CD14-positive monocyte (primary cell): Measurements from ENCODE around the gene EGFR. TPM values are rescaled to one million over a fixed set of nuclear protein-coding genes. Genes with fewer than 3 reads are reported as not detected.

ENCODE experiments used
- DNase-seq, 3 donors: peaks; one replicate each; pipeline ENCODE4 v3.0.0-alpha.2; 2011 to 2022
- H2AFZ ChIP-seq: 2 replicates; pipeline ENCODE4 v1.6.0; 2012; ENCODE audit warnings: mild to moderate bottlenecking, low read depth, low read length, inconsistent platforms; ENCODE audit not compliant: insufficient read depth, poor library complexity, severe bottlenecking
- H3K27ac ChIP-seq, 2 donors: 1 replicate in 1 of 2; 2 replicates in 1 of 2; pipeline ENCODE4 v1.5.1; 2012 to 2013; ENCODE audit warnings: low read length in 2 of 2, control low read depth in 1 of 2, inconsistent platforms in 1 of 2, low read depth in 1 of 2, mild to moderate bottlenecking in 1 of 2
- H3K27me3 ChIP-seq, 2 donors: one replicate each; pipeline versions ENCODE4 v1.6.0 to v1.6.1; 2011 to 2013; ENCODE audit warnings: low read length in 2 of 2; ENCODE audit not compliant: control insufficient read depth in 2 of 2, insufficient read depth in 2 of 2
- H3K36me3 ChIP-seq, 2 donors: replicated peaks in 1 of 2; 1 replicate in 1 of 2; 2 replicates in 1 of 2; pipeline versions ENCODE4 v1.5.1 to v1.6.1; 2012 to 2013; ENCODE audit warnings: low read length in 2 of 2, control low read depth in 1 of 2, inconsistent platforms in 1 of 2, mild to moderate bottlenecking in 1 of 2; ENCODE audit not compliant: insufficient read depth in 2 of 2, control insufficient read depth in 1 of 2
- H3K4me1 ChIP-seq, 2 donors: 1 replicate in 1 of 2; 2 replicates in 1 of 2; pipeline versions ENCODE4 v1.5.1 to v1.6.1; 2012 to 2013; ENCODE audit warnings: low read length in 2 of 2, control low read depth in 1 of 2, inconsistent platforms in 1 of 2, mild to moderate bottlenecking in 1 of 2, moderate library complexity in 1 of 2; ENCODE audit not compliant: insufficient read depth in 2 of 2, control insufficient read depth in 1 of 2
- H3K4me2 ChIP-seq: replicated peaks from 2 replicates; pipeline ENCODE3; 2012; ENCODE audit warnings: low read length, moderate library complexity, mild to moderate bottlenecking; ENCODE audit not compliant: poor library complexity, severe bottlenecking; ENCODE audit errors: extremely low read depth
- H3K4me3 ChIP-seq, 3 experiments: fragments of 200-600 bp in 1 of 3; sonication (generic) in 1 of 3; replicated peaks in 1 of 3; 1 replicate in 2 of 3; 2 replicates in 1 of 3; pipeline ENCODE4 v1.5.1; 2011 to 2013; ENCODE audit warnings: low read length in 3 of 3, mild to moderate bottlenecking in 3 of 3, control low read depth in 2 of 3, low read depth in 2 of 3, inconsistent platforms in 1 of 3, moderate library complexity in 1 of 3
- H3K79me2 ChIP-seq: 2 replicates; pipeline ENCODE4 v1.6.0; 2012; ENCODE audit warnings: mild to moderate bottlenecking, control low read depth, inconsistent platforms, low read length, moderate library complexity; ENCODE audit not compliant: insufficient read depth
- H3K9ac ChIP-seq: 2 replicates; pipeline ENCODE4 v1.6.0; 2017; ENCODE audit warnings: low read length, mild to moderate bottlenecking; ENCODE audit not compliant: insufficient read depth, poor library complexity, severe bottlenecking
- H3K9me3 ChIP-seq, 2 donors: replicated peaks in 1 of 2; 1 replicate in 1 of 2; 2 replicates in 1 of 2; pipeline versions ENCODE4 v1.5.1 to v1.6.1; 2012 to 2013; ENCODE audit warnings: low read length in 2 of 2, control low read depth in 1 of 2; ENCODE audit not compliant: control insufficient read depth in 1 of 2, insufficient read depth in 1 of 2
- H4K20me1 ChIP-seq: 2 replicates; pipeline ENCODE4 v1.6.0; 2012; ENCODE audit warnings: mild to moderate bottlenecking, low read length, control low read depth, moderate library complexity; ENCODE audit not compliant: insufficient read depth
- H3K27ac Mint-ChIP-seq, 7 donors: one replicate each; pipeline ENCODE4 v1.8.0; 2020; ENCODE audit warnings: mild to moderate bottlenecking in 7 of 7, mixed read lengths in 7 of 7, moderate library complexity in 6 of 7, inconsistent platforms in 2 of 7
- H3K27me3 Mint-ChIP-seq, 3 donors: one replicate each; pipeline ENCODE4 v1.8.0; 2021 to 2022; ENCODE audit warnings: low read depth in 3 of 3, mild to moderate bottlenecking in 3 of 3, mixed read lengths in 3 of 3, moderate library complexity in 3 of 3, inconsistent platforms in 1 of 3
- H3K36me3 Mint-ChIP-seq, 2 donors: one replicate each; pipeline ENCODE4 v1.8.0; 2020; ENCODE audit warnings: mixed read lengths in 2 of 2, inconsistent platforms in 1 of 2, mild to moderate bottlenecking in 1 of 2
- H3K4me1 Mint-ChIP-seq: one replicate; pipeline ENCODE4 v1.8.0; 2020; ENCODE audit warnings: mild to moderate bottlenecking, mixed read lengths
- H3K4me3 Mint-ChIP-seq, 2 donors: one replicate each; pipeline ENCODE4 v1.8.0; 2020; ENCODE audit warnings: mild to moderate bottlenecking in 2 of 2, mixed read lengths in 2 of 2, moderate library complexity in 1 of 2
- H3K9me3 Mint-ChIP-seq, 7 donors: one replicate each; pipeline ENCODE4 v1.8.0; 2020 to 2022; ENCODE audit warnings: mixed read lengths in 7 of 7, mild to moderate bottlenecking in 6 of 7, moderate library complexity in 6 of 7, inconsistent platforms in 2 of 7
- CTCF ChIP-seq: fragments of 200-600 bp; IDR thresholded peaks from one replicate; pipeline ENCODE4 v1.8.0; 2022; ENCODE audit warnings: antibody characterized with exemption, mild to moderate bottlenecking
- WGBS: methylation state at CpG from one replicate; pipeline ENCODE4 v1.1.5; 2013; ENCODE audit warnings: missing lambda C conversion rate; ENCODE audit not compliant: insufficient coverage; 5-methylcytosine and 5-hydroxymethylcytosine counted together
- intact Hi-C, 2 donors: fragments of 100-400 bp; cut with micrococcal nuclease; formaldehyde crosslinking; loops; one replicate each; pipeline versions ENCODE4 v1.15.0 to v1.15.1; 2023
- polyA plus RNA-seq, 3 donors: library from polyadenylated mRNA; depleted of rRNA in 1 of 3; unstranded in 2 of 3; stranded (reverse) in 1 of 3; fragments of 300-500 nt in 2 of 3; fragments of >200 nt in 1 of 3; fragmentation: Illumina TruSeq in 2 of 3; gene quantifications; 1 replicate in 2 of 3; 2 replicates in 1 of 3; pipeline ENCODE4 v1.2.3, GENCODE V29; 2012 to 2021

Gene EGFR
- polyA plus RNA-seq, 3 donors: not detected

DNA sequence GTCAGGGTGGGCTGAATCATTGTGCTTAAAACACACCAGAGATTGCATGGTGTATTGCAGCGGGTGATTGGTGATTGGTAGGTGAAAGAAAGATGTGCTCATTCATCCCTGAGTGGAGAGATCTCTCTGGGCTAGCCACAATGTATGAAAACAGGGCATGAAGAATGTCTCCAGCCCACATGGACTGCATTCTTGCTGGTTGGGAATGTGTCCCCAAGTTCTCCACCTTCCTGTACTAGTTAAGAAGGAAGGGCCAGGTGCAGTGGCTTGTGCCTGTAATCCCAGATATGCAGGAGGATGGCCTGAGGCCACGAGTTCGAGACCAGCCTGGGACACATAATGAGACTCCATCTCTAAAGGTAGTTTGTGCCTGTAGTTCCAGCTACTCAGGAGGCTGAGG is 232.5 kb downstream of the EGFR start:
- Histone ChIP-seq H2AFZ (no peak overlapping the region), H3K27ac (no peak overlapping the region), H3K4me2 (no peak overlapping the region), H3K4me1 (peaks cover 0 to 15% of the 10 kb centered on the region in 2 donors), H4K20me1 (no peaks in the 10 kb centered on the region), H3K36me3 (no peaks in the 10 kb centered on the region), H3K9me3 (peaks cover 0 to 12% of the 10 kb centered on the region in 2 donors), H3K4me3 (no peak overlapping the region), H3K79me2 (no peaks in the 10 kb centered on the region), H3K27me3 (peaks cover 22 to 41% of the 10 kb centered on the region in 2 donors), H3K9ac (no peak overlapping the region)
- Mint-ChIP-seq H3K4me3 (peak overlapping the region in 1 of 2 donors; percentile 13), H3K9me3 (peaks cover 0 to 7% (median 4%) of the 10 kb centered on the region in 7 donors), H3K27ac (no peak overlapping the region), H3K4me1 (peaks cover 9% of the 10 kb centered on the region), H3K27me3 (peaks cover 33 to 49% (median 38%) of the 10 kb centered on the region in 3 donors), H3K36me3 (peaks cover 0 to 3% of the 10 kb centered on the region in 2 donors)
- DNase-seq: no peak
- no peak for TF ChIP-seq CTCF
- intact Hi-C loops: loop anchor here in 1 of 2 donors (10.0 kb wide), 1 partner anchor 477 kb away; no protein-coding TSS in a partner anchor
- 89% methylated on average over 3 of the region's 3 CpGs for WGBS

DNA sequence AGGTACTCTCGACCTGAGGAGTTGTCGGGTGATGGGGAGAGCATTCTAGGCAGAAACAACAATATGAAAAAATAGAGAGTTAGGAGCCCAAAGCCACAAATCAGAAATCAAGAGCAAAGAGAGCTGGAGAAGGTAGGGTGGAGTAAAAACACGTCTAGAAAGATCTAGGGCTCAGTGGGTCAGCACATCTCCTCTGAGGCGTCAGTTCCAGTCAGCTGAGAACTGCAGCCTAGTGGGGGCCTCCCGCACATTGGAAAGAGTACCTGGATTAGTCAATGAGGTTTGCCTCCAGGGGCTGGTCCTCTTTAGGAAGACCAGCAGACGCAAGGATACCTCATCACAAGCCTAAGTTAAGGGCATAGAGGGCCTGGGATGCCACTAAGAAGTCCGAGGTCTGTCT is 233.1 kb downstream of the EGFR start:
- peaks cover 35 to 55% (median 39%) of the 10 kb centered on the region in 3 donors for H3K27me3 Mint-ChIP-seq
- no peaks in the 10 kb centered on the region for H3K79me2 ChIP-seq
- H3K9ac ChIP-seq: no peak overlapping the region
- H3K9me3 ChIP-seq: peaks cover 0 to 12% of the 10 kb centered on the region in 2 donors
- no peak for TF ChIP-seq CTCF
- peaks cover 0 to 3% of the 10 kb centered on the region in 2 donors for H3K36me3 Mint-ChIP-seq
- no peaks in the 10 kb centered on the region for H4K20me1 ChIP-seq
- H2AFZ ChIP-seq: no peak overlapping the region
- no peak overlapping the region for H3K27ac Mint-ChIP-seq
- H3K4me3 Mint-ChIP-seq: no peak overlapping the region
- no peaks in the 10 kb centered on the region for H3K36me3 ChIP-seq
- peaks cover 0 to 7% (median 4%) of the 10 kb centered on the region in 7 donors for H3K9me3 Mint-ChIP-seq
- 88% methylated on average over 6 of the region's 7 CpGs for WGBS
- intact Hi-C loops: loop anchor here in 1 of 2 donors (10.0 kb wide), 1 partner anchor 477 kb away; no protein-coding TSS in a partner anchor
- no peak overlapping the region for H3K4me2 ChIP-seq
- H3K4me1 Mint-ChIP-seq: peaks cover 9% of the 10 kb centered on the region
- H3K27me3 ChIP-seq: peaks cover 23 to 42% of the 10 kb centered on the region in 2 donors
- H3K4me3 ChIP-seq: no peak overlapping the region
- no peak overlapping the region for H3K27ac ChIP-seq
- H3K4me1 ChIP-seq: peaks cover 0 to 15% of the 10 kb centered on the region in 2 donors
- DNase-seq: no peak
